IMR-90 (cell line): ENCODE results near the gene RPL12. TPM values are rescaled to one million over a fixed set of nuclear protein-coding genes. Genes with fewer than 3 reads are reported as not detected.

ENCODE experiments used
- ATAC-seq: fragments of 200-7000 bp; cut with Tn5 transposase; 2 replicates; pipeline ENCODE4 v1.9.1; 2020; ENCODE audit warnings: low read depth, mild to moderate bottlenecking, moderate library complexity
- BruUV-seq: library from RNA; stranded (reverse); fragments of 400-500 nt; replicated peaks from 2 replicates; lab custom pipeline; 2021; lab: Mats Ljungman, UMichigan
- CTCF ChIA-PET: fragments of 300-600 bp; formaldehyde crosslinking; extraction: SDS; loops from one replicate; lab custom pipeline; 2021; ENCODE audit warnings: antibody characterized with exemption; lab: Yijun Ruan, JAX
- POLR2A ChIA-PET: fragments of 300-600 bp; sonication (Branson Sonifier 250); formaldehyde crosslinking; loops from one replicate; lab custom pipeline; 2022; ENCODE audit warnings: antibody characterized with exemption; ENCODE audit not compliant: unreplicated experiment; lab: Charles Lee
- DNase-seq: peaks from one replicate; pipeline ENCODE4 v3.0.0; 2013
- H2AFZ ChIP-seq: replicated peaks from 2 replicates; pipeline ENCODE3; 2013; ENCODE audit warnings: low read length, mild to moderate bottlenecking; ENCODE audit not compliant: poor library complexity
- H2AK5ac ChIP-seq: 2 replicates; pipeline ENCODE4 v1.6.1; 2013; ENCODE audit warnings: low read depth, low read length, inconsistent platforms
- H2AK9ac ChIP-seq: replicated peaks from 2 replicates; pipeline ENCODE3; 2013; ENCODE audit warnings: mild to moderate bottlenecking, low read depth, low read length, moderate library complexity; ENCODE audit not compliant: poor library complexity
- H2BK120ac ChIP-seq: 2 replicates; pipeline ENCODE4 v1.6.1; 2013; ENCODE audit warnings: low read depth, low read length, inconsistent platforms
- H2BK15ac ChIP-seq: 3 replicates; pipeline ENCODE4 v1.6.1; 2013; ENCODE audit warnings: low read depth, low read length, inconsistent platforms
- H2BK20ac ChIP-seq: 2 replicates; pipeline ENCODE4 v1.6.1; 2013; ENCODE audit warnings: low read depth, mild to moderate bottlenecking, inconsistent platforms, low read length, moderate library complexity
- H2BK5ac ChIP-seq: 2 replicates; pipeline ENCODE4 v1.6.1; 2013; ENCODE audit warnings: mild to moderate bottlenecking, low read depth, low read length, inconsistent platforms; ENCODE audit not compliant: poor library complexity, severe bottlenecking
- H3K14ac ChIP-seq: replicated peaks from 2 replicates; pipeline ENCODE4 v1.6.1; 2013; ENCODE audit warnings: low read depth, low read length, inconsistent platforms
- H3K18ac ChIP-seq: 2 replicates; pipeline ENCODE4 v1.6.1; 2013; ENCODE audit warnings: low read depth, low read length, control low read depth
- H3K23ac ChIP-seq: 2 replicates; pipeline ENCODE4 v1.6.1; 2013; ENCODE audit warnings: low read depth, low read length, inconsistent platforms
- H3K27ac ChIP-seq: 2 replicates; pipeline ENCODE4 v1.5.1; 2013; ENCODE audit warnings: mild to moderate bottlenecking, control low read depth, low read length; ENCODE audit not compliant: insufficient read depth
- H3K27me3 ChIP-seq: 2 replicates; pipeline ENCODE4 v1.6.1; 2013; ENCODE audit warnings: low read length; ENCODE audit not compliant: control insufficient read depth, insufficient read depth
- H3K36me3 ChIP-seq: 2 replicates; pipeline ENCODE4 v1.6.1; 2013; ENCODE audit warnings: low read length, mixed read lengths; ENCODE audit not compliant: control insufficient read depth, insufficient read depth
- H3K4ac ChIP-seq: 2 replicates; pipeline ENCODE4 v1.6.1; 2013; ENCODE audit warnings: low read depth, low read length, inconsistent platforms
- H3K4me1 ChIP-seq: 2 replicates; pipeline ENCODE4 v1.6.1; 2013; ENCODE audit warnings: low read length, mixed read lengths; ENCODE audit not compliant: control insufficient read depth, insufficient read depth
- H3K4me2 ChIP-seq: 2 replicates; pipeline ENCODE4 v1.6.1; 2013; ENCODE audit warnings: low read depth, mild to moderate bottlenecking, control low read depth, low read length, moderate library complexity
- H3K4me3 ChIP-seq: 2 replicates; pipeline ENCODE4 v1.5.1; 2013; ENCODE audit warnings: low read depth, mild to moderate bottlenecking, control low read depth, low read length, moderate library complexity; ENCODE audit not compliant: insufficient read depth
- H3K56ac ChIP-seq: 2 replicates; pipeline ENCODE4 v1.6.1; 2013; ENCODE audit warnings: low read length, inconsistent platforms; ENCODE audit not compliant: insufficient read depth; ENCODE audit errors: extremely low read depth
- H3K79me1 ChIP-seq, 2 experiments: 2 replicates each; pipeline ENCODE4 v1.6.1; 2013; ENCODE audit warnings: low read length in 2 of 2, inconsistent platforms in 1 of 2, low read depth in 1 of 2
- H3K9ac ChIP-seq: 2 replicates; pipeline ENCODE4 v1.6.1; 2013; ENCODE audit warnings: low read depth, low read length, control low read depth
- H3K9me1 ChIP-seq: 2 replicates; pipeline ENCODE4 v1.6.1; 2013; ENCODE audit warnings: low read length, inconsistent platforms; ENCODE audit not compliant: insufficient read depth
- H3K9me3 ChIP-seq: 2 replicates; pipeline ENCODE4 v1.6.1; 2013; ENCODE audit warnings: low read length; ENCODE audit not compliant: control insufficient read depth, insufficient read depth
- H4K20me1 ChIP-seq: 2 replicates; pipeline ENCODE4 v1.6.1; 2013; ENCODE audit warnings: low read length, inconsistent platforms; ENCODE audit not compliant: insufficient read depth
- H4K5ac ChIP-seq: 2 replicates; pipeline ENCODE4 v1.6.1; 2013; ENCODE audit warnings: mild to moderate bottlenecking, low read depth, low read length, control low read depth
- H4K8ac ChIP-seq, 2 experiments: 2 replicates each; pipeline ENCODE4 v1.6.1; 2013; ENCODE audit warnings: low read depth in 2 of 2, low read length in 2 of 2, control low read depth in 1 of 2, inconsistent platforms in 1 of 2
- H4K91ac ChIP-seq: 2 replicates; pipeline ENCODE4 v1.6.1; 2013; ENCODE audit warnings: low read depth, low read length, inconsistent platforms; ENCODE audit not compliant: insufficient read depth
- BHLHE40 ChIP-seq: fragments of 150-350 bp; IDR thresholded peaks from 2 replicates; pipeline ENCODE4 v1.6.1; 2016; ENCODE audit warnings: mild to moderate bottlenecking, low read depth, low read length
- CTCF ChIP-seq: conservative IDR thresholded peaks from 2 replicates; pipeline ENCODE4 v1.5.1; 2012; ENCODE audit warnings: mild to moderate bottlenecking, low read depth, low read length, improper control_type of control experiment
- ELK1 ChIP-seq: fragments of 150-350 bp; IDR thresholded peaks from 2 replicates; pipeline ENCODE4 v1.6.1; 2016; ENCODE audit warnings: low read depth, mild to moderate bottlenecking, low read length, moderate library complexity, borderline replicate concordance
- FOS ChIP-seq: fragments of 150-350 bp; IDR thresholded peaks from 2 replicates; pipeline ENCODE4 v1.6.1; 2016; ENCODE audit warnings: low read depth, low read length
- MAFK ChIP-seq: IDR thresholded peaks from 2 replicates; pipeline ENCODE4 v1.6.1; 2012; ENCODE audit warnings: low read depth, low read length, improper control_type of control experiment
- MAZ ChIP-seq: IDR thresholded peaks from 2 replicates; pipeline ENCODE4 v1.6.1; 2012; ENCODE audit warnings: low read depth, mild to moderate bottlenecking, low read length, improper control_type of control experiment, moderate library complexity, borderline replicate concordance
- MXI1 ChIP-seq: IDR thresholded peaks from 2 replicates; pipeline ENCODE4 v1.6.1; 2012; ENCODE audit warnings: low read depth, mild to moderate bottlenecking, low read length, moderate library complexity, borderline replicate concordance
- NFE2L2 ChIP-seq: fragments of 150-350 bp; IDR thresholded peaks from 2 replicates; pipeline ENCODE4 v1.6.1; 2016; ENCODE audit warnings: low read depth, mild to moderate bottlenecking, low read length
- POLR2A ChIP-seq: IDR thresholded peaks from 2 replicates; pipeline ENCODE4 v1.6.1; 2012; ENCODE audit warnings: mild to moderate bottlenecking, low read depth, low read length
- RAD21 ChIP-seq: IDR thresholded peaks from 2 replicates; pipeline ENCODE4 v1.6.1; 2012; ENCODE audit warnings: low read length, improper control_type of control experiment
- RCOR1 ChIP-seq: IDR thresholded peaks from 2 replicates; pipeline ENCODE4 v1.6.1; 2012; ENCODE audit warnings: mild to moderate bottlenecking, low read length, improper control_type of control experiment; ENCODE audit not compliant: insufficient replicate concordance
- USF2 ChIP-seq: fragments of 150-350 bp; IDR thresholded peaks from 2 replicates; pipeline ENCODE4 v1.6.1; 2017; ENCODE audit warnings: mild to moderate bottlenecking, antibody characterized with exemption, low read length, low read depth
- WGBS, 2 experiments: methylation state at CpG; one replicate each; pipeline versions ENCODE4 v1.1.5 to v1.1.7; 2013; ENCODE audit warnings: missing lambda C conversion rate in 2 of 2; ENCODE audit not compliant: insufficient read length in 1 of 2; ENCODE audit errors: extremely low coverage in 2 of 2; 5-methylcytosine and 5-hydroxymethylcytosine counted together
- dilution Hi-C: fragments of 300-500 bp; cut with HindIII; formaldehyde crosslinking; loops from one replicate; pipeline ENCODE4 v1.14.3; 2018; ENCODE audit warnings: low sequenced_read_pairs; ENCODE audit not compliant: unreplicated experiment
- in situ Hi-C: fragments of 300-500 bp; cut with MboI; formaldehyde crosslinking; loops from 3 replicates; pipeline ENCODE4 v1.14.3; 2019; ENCODE audit warnings: low sequenced_read_pairs, inconsistent platforms, mixed read lengths
- intact Hi-C: fragments of 100-400 bp; cut with micrococcal nuclease; formaldehyde crosslinking; loops from 2 replicates; pipeline ENCODE4 v1.10.0; 2022
- polyA plus RNA-seq, 3 experiments: library from polyadenylated mRNA; depleted of rRNA; stranded (reverse); fragments of >200 nt; gene quantifications; 2 replicates each; pipeline ENCODE4 v1.2.3, GENCODE V29; 2012; ENCODE audit warnings: low replicate concordance in 1 of 3
- total RNA-seq: library from RNA; depleted of rRNA; stranded (reverse); fragments of >200 nt; gene quantifications from 2 replicates; pipeline ENCODE4 v1.2.3, GENCODE V29; 2012

The RPL12 gene
- total and polyA plus RNA-seq, 2 of the 4 experiments (the other 2 are of a cell fraction), result 1,864 to 2,379 TPM

GRCh38 chr9:127500399-127500798 lies 49.2 kb upstream of the RPL12 start:
- no peak overlapping the region for H3K23ac ChIP-seq
- in situ Hi-C loops, result loop anchor here (5.0 kb wide), 1 partner anchor 87 kb away; no protein-coding TSS in a partner anchor
- 80% methylated on average over 1 of the region's 6 CpGs; no CpG with 5 or more reads in 1 of the 2 experiments for WGBS, 2 experiments

More at GRCh38 chr9:127500399-127500798, 49.2 kb upstream of the RPL12 start:
- no peak for DNase-seq
- TF ChIP-seq RCOR1 (no peak), CTCF (no peak), RAD21 (no peak), ELK1 (no peak), BHLHE40 (no peak), MXI1 (no peak), MAZ (no peak), NFE2L2 (no peak), MAFK (no peak), FOS (no peak), USF2 (no peak), POLR2A (no peak)
- Histone ChIP-seq H3K4ac (no peak overlapping the region), H3K18ac (no peak overlapping the region), H2BK20ac (no peak overlapping the region), H3K4me3 (no peak overlapping the region), H4K91ac (no peak overlapping the region), H2AFZ (peak overlapping the region; percentile 43), H2BK15ac (no peak overlapping the region), H3K4me1 (peaks cover 8% of the 10 kb centered on the region), H3K14ac (no peak overlapping the region), H3K9me1 (peaks cover 3% of the 10 kb centered on the region; the same call in 1 of the 2 replicates), H4K20me1 (peaks cover 28% of the 10 kb centered on the region), H2BK120ac (no peak overlapping the region), H4K5ac (no peak overlapping the region), H3K79me1 (peaks cover 0 to 53% of the 10 kb centered on the region in 2 experiments; a peak in 2 of 4 replicates), H3K27ac (no peak overlapping the region), H2AK9ac (no peak overlapping the region), H3K4me2 (no peak overlapping the region), H2BK5ac (no peak overlapping the region), H2AK5ac (no peak overlapping the region), H4K8ac (no peak overlapping the region), H3K27me3 (no peaks in the 10 kb centered on the region), H3K56ac (no peak overlapping the region), H3K9me3 (no peaks in the 10 kb centered on the region), H3K9ac (no peak overlapping the region), H3K36me3 (peaks cover 66% of the 10 kb centered on the region)
- ChIA-PET CTCF (no interaction called here), POLR2A (interaction anchor here (0.5 kb wide), 1 partner anchor 401 kb away, joined by 3 read pairs; no protein-coding TSS in a partner anchor)
- no TSS peak for BruUV-seq
- intact Hi-C loops (loop anchor here (5.0 to 10.0 kb wide), 2 partner anchors 67 to 424 kb away; a partner anchor contains a TSS), dilution Hi-C loops (no loop called here)
- no peak for ATAC-seq
